ENCODE measurements around the gene TNP1. TPM values are rescaled to one million over a fixed set of nuclear protein-coding genes. Genes with fewer than 3 reads are reported as not detected.

TNP1 gene
- polyA plus RNA-seq, 1 of the 3 experiments (the other 2 are of a cell fraction) = not detected

- TF ChIP-seq, protein P1, sequence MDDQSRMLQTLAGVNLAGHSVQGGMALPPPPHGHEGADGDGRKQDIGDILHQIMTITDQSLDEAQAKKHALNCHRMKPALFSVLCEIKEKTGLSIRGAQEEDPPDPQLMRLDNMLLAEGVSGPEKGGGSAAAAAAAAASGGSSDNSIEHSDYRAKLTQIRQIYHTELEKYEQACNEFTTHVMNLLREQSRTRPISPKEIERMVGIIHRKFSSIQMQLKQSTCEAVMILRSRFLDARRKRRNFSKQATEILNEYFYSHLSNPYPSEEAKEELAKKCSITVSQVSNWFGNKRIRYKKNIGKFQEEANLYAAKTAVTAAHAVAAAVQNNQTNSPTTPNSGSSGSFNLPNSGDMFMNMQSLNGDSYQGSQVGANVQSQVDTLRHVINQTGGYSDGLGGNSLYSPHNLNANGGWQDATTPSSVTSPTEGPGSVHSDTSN (IDR thresholded peaks at IDR 0.05) = no peak
- TF ChIP-seq, protein P2, sequence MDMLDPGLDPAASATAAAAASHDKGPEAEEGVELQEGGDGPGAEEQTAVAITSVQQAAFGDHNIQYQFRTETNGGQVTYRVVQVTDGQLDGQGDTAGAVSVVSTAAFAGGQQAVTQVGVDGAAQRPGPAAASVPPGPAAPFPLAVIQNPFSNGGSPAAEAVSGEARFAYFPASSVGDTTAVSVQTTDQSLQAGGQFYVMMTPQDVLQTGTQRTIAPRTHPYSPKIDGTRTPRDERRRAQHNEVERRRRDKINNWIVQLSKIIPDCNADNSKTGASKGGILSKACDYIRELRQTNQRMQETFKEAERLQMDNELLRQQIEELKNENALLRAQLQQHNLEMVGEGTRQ (IDR thresholded peaks at IDR 0.05; ENCODE audit: borderline replicate concordance, low read depth, low read length) = no peak
- no peak for TF ChIP-seq MXI1 (IDR thresholded peaks at IDR 0.05; ENCODE audit: low read depth, low read length)
Observed at GRCh38 chr2:216819766-216820165, 40.1 kb downstream of the TNP1 start (continued).

DNA sequence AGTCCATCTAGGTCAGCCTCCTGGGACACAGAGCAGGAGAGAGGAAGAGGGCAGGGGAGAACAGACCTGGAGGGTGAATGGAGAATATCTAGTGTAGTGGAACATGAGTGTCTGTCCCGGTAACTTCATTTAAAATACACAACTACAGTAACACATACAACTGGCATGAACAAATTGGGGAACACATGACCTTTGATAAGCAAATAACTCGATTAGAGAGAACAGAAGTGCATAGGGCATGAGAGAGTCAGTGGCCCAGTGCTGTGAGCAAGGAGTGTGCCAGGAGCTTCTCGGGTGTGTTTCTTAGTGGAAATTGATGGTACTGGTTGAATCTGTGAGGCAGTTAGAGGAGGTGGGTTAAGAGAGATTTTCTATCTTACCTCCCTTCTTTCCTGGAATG is 40.8 kb downstream of the TNP1 start:
- no peaks in the 10 kb centered on the region for H4K20me1 ChIP-seq (ENCODE audit: insufficient read depth)
- H3K4me2 ChIP-seq = no peak overlapping the region
- H3K9me3 ChIP-seq = no peaks in the 10 kb centered on the region
- H3K9ac ChIP-seq = no peak overlapping the region
- peaks cover 20% of the 10 kb centered on the region; the same call in 1 of the 2 replicates for H3K27me3 ChIP-seq (ENCODE audit: insufficient read depth)
- CTCF ChIA-PET = no interaction called here
- no peak overlapping the region for H2AFZ ChIP-seq (ENCODE audit: low read depth)
- no peaks in the 10 kb centered on the region for H3K36me3 ChIP-seq (replicated peaks in 1 of 2; ENCODE audit: control insufficient read depth in 1 of 2, insufficient read depth in 2 of 2, low read length in 1 of 2)
- DNase-seq = no peak
- no peak overlapping the region for H3K27ac ChIP-seq (ENCODE audit: low read depth in 2 of 2, low read length in 1 of 2)
- no peaks in the 10 kb centered on the region; a peak in 1 of 4 replicates for H3K4me1 ChIP-seq (ENCODE audit: control insufficient read depth in 1 of 2, insufficient read depth in 2 of 2, low read depth in 1 of 2, low read length in 1 of 2)
- H3K79me2 ChIP-seq (ENCODE audit: insufficient read depth) = no peaks in the 10 kb centered on the region
- H3F3A ChIP-seq (replicated peaks; ENCODE audit: insufficient read depth) = no peaks in the 10 kb centered on the region
- POLR2A ChIA-PET = no interaction called here
- TF ChIP-seq, protein P3, sequence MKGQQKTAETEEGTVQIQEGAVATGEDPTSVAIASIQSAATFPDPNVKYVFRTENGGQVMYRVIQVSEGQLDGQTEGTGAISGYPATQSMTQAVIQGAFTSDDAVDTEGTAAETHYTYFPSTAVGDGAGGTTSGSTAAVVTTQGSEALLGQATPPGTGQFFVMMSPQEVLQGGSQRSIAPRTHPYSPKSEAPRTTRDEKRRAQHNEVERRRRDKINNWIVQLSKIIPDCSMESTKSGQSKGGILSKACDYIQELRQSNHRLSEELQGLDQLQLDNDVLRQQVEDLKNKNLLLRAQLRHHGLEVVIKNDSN (IDR thresholded peaks at IDR 0.05; ENCODE audit: borderline replicate concordance, low read depth) = no peak
- TF ChIP-seq MAX (IDR thresholded peaks at IDR 0.05; ENCODE audit: low read depth) (no peak), TEAD4 (IDR thresholded peaks at IDR 0.05; ENCODE audit: borderline replicate concordance, insufficient read depth) (no peak), MXI1 (IDR thresholded peaks at IDR 0.05; ENCODE audit: low read depth, low read length) (no peak), EZH2phosphoT487 (IDR thresholded peaks at IDR 0.05; ENCODE audit: borderline replicate concordance, low read depth) (no peak), RXRA (IDR thresholded peaks at IDR 0.05; ENCODE audit: borderline replicate concordance, low read depth) (no peak), FOSL2 (IDR thresholded peaks at IDR 0.05; ENCODE audit: borderline replicate concordance, low read depth) (no peak)
- TF ChIP-seq, protein P2 (IDR thresholded peaks at IDR 0.05; ENCODE audit: borderline replicate concordance, low read depth, low read length) = no peak
- no peaks in the 10 kb centered on the region for H3K9me2 ChIP-seq
- 20% methylated on average over 3 of the region's 3 CpGs for WGBS (ENCODE audit: low lambda C conversion rate)
- H3K4me3 ChIP-seq (ENCODE audit: low read depth in 2 of 2, low read length in 1 of 2) = no peak overlapping the region

Data from SK-N-SH (cell line).